Measurements from ENCODE around the gene KRTAP6-1.

KRTAP6-1 gene, protein sequence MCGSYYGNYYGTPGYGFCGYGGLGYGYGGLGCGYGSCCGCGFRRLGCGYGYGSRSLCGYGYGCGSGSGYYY

DNA sequence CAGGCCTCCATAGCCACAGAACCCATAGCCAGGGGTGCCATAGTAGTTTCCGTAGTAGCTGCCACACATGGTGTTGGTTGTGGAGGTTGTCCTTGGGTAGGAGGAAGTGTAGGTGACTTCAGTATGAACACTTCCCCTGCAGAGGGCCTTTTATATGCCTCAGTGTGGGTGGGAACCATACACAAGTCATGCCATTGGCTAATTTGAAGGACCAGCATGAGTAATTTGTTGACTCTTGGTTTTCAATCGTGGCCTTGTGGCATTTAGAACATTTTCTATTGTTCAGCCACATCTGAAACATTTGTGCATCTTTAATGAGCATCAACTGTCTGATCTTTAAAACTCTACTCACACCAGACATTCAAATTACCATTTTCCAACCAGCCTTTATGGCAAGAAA is at the start of gene KRTAP6-1:
TSS of gene KRTAP6-1 (minus strand) at position 95 of the 400 bp plus-strand sequence. CDS start at position 69, 26 bp downstream.
- no peak for DNase-seq (ENCODE audit: low spot score)

DNA sequence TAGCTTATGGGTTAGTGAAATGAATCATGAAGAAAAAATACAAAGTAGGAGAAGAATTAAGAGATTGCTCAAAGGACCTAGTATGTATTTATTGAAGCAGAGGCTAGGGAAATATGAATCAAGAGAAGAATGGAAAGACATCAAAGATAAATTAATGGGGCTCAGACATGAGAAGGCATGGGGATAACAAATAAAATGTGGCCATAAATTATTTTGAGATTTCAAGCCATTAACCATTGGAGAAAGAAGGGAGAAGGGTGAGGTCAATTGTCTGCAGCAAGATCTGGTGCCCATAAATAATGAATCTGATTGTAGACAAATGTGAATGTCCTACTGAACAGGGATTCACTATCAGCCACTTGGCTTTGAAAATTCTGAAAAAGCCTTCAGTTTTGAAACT is 39.2 kb upstream of the KRTAP6-1 start:
- no peak for DNase-seq (ENCODE audit: low spot score)

DNA sequence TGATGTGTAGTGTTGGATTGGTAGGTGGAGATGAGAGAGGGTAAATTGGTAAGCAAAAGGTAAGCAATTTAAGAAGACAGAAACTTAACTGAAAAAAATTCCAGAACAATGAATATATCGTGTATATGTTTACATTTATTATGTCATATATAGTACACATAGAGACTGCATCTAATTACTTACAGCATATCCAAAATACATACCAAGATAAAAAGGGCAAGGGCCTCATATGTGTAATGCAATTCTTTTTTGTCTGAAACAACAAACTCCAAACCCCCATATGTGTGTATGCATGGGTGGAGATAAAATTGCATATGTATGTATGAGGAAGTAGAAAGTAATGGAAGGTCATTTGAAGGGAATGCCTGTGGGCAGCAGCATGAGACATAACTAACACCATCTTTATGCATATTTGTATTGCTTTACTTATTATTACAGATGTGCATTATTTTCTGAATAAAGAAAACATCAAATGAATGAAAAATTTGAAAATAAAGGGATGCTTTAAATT is 33.2 kb upstream of the KRTAP6-1 start:
- no peak for DNase-seq (ENCODE audit: low spot score)

DNA sequence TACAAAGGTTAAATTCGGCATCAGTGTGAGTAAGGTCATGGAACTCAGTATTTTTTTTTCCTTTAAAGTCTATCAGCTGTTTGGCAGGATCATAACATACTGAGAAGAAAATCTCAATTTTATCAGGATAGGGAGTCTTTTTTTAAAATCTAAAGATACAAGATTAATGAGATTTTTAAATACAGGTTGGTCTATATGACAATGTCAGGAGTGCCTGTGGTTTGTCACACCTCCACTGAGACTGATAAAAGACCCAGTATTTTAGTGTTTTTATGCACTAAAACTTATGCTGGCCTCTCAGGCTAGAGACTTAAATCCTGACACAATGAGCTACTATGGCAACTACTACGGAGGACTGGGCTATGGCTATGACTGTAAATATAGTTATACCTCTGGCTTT is 28.8 kb upstream of the KRTAP6-1 start, which contains the start of gene KRTAP20-3:
TSS of gene KRTAP20-3 (plus strand) at position 301 of the 400 bp plus-strand sequence.
- no peak for DNase-seq (ENCODE audit: low spot score)

DNA sequence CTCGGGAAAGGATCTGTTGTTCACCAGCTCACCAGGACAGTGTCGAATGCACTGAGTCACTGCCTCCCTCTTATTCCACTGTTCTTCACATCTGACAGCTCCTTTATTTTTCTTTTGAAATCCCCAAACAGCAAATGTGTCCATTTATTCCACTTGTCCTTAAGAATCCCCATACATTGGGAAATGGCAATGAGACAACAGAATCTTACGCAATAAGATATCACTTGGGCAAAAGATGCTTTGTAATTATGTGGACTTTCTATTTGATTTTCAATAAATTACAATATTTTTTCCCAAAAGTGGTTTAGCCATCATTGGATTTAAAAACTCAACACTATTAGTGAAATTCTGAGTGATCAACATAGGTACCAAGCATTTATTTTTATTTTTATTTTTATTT is 25.0 kb upstream of the KRTAP6-1 start:
- no peak for DNase-seq (ENCODE audit: low spot score)

DNA sequence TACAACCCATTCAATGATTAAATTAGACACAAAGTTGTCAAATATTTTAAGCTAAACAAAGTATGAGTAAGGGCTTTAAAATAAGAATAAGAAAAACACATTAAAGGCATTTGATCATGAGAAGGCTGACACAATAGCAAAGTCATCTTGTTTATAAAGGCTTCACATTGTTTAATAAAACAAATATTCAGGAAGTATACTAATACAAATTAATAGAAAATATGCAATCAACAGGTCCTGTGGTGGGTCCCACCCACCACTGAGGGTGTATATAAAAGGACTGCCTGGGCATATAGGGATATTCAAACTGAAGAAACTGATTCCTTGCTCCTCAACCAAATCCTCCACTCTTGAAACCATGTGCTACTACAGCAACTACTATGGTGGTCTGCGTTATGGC is 21.2 kb upstream of the KRTAP6-1 start, which contains the start of gene KRTAP20-2:
TSS of gene KRTAP20-2 (plus strand) at position 301 of the 400 bp plus-strand sequence. CDS start at position 359, 58 bp downstream.
- DNase-seq (ENCODE audit: low spot score) = no peak

DNA sequence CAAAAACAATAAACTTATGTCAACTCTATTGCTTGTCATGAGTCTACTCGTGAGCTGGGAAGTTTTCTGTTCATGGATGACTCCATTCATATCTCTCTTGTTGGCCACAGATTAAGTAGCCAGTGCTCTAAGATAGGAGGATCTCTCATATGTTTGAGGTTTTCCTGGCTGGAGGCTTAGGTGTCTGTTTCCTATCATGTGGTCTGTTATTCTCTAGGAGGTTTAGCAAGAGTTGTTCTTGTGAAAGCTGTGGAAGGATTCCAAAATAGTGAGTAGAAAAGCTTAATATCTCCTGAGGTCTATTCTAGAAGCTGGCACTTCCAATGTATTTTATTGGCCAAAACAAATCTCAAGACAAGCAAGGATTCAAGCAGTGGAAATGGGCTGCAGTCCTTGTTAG is 15.5 kb upstream of the KRTAP6-1 start:
- no peak for DNase-seq (ENCODE audit: low spot score)

DNA sequence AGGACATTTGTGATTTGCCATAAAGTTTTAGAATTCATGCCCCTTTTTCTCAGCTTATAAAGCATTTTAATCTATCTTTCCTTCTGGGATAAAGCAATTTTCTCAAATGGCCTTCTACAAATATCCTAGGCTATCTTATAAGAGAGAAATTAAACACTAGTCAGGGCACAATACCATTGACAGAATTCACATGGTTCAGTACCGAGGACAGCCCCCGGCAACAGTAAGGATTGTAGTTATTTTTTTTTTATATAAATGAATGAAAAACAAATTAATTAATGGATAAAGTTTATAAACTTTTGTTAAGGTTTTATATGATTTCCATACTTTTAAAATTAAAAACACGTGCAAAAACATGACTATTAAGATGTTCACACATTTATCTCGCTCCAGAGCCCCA is 14.4 kb upstream of the KRTAP6-1 start:
- DNase-seq (ENCODE audit: low spot score) = no peak

DNA sequence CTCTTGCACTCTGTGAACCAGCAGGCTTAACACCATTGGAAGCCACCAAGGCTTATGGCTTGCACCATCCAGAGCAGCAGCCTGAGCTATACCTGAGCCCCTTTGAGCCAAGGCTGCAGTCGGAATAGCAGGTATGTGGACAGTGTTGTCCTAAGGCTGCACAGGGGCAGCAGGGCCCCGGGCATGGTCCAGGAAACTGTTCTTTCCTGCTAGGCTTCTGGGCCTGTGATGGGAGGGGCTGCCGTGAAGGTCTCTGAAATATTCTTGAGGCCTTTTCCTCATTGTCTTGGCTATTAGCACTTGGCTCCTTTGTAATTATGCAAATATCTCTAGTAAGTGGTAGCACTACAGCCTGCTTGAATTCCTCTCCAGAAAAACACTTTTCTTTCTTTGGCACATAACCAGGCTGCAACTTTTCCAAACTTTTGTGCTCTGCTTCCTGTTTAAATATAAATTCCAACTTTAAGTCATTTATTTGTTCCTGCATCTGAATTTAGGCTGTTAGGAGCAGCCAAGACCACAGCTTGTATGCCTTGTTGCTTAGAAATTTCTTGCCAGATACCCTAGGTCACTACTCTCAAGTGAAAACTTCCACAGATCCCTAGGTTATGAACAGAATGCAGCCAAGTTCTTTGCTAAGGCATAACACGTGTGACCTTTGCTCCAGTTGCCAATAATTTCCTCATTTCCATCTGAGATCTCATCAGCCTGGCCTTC is 11.9 kb upstream of the KRTAP6-1 start:
- no peak for DNase-seq (ENCODE audit: low spot score)

DNA sequence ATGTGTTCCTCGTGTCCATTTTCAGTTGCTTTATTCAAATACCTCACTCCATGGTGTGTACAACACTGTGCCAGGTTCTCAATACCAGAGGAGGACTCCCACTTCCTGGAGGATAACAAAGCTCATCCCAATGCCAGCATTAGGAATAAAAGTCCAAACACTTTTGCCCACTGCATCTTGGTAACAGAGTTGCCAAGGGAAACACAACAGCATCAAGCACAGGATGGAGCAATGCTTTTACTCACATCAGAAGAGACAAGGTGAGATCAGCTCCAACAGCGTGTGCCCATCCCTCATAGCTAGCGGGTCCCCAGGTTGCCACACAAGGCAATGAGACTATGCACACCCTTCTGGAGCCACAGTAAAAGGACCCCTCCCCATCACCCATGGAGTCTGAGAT is 9.6 kb upstream of the KRTAP6-1 start:
- DNase-seq (ENCODE audit: low spot score) = no peak

DNA sequence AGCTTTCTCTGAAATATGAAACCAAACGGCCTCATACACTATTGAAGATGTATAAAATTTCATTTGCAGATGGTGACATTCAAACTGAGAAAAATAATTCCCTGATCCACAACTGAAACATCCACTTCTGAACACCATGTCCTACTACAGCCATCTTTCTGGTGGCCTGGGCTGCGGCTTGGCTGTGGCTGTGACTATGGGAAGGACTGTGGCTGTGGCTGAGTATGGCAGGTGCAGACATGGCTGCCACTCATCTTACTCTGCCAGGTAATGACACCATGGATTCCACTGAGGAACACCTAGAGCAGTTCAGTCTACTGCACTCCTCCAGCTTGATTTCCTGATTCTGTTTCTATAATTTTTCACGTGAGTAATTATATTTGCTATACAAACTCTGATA is 6.8 kb upstream of the KRTAP6-1 start, which contains the start of gene KRTAP20-4:
TSS of gene KRTAP20-4 (plus strand) at position 106 of the 400 bp plus-strand sequence.
- no peak for DNase-seq (ENCODE audit: low spot score)

DNA sequence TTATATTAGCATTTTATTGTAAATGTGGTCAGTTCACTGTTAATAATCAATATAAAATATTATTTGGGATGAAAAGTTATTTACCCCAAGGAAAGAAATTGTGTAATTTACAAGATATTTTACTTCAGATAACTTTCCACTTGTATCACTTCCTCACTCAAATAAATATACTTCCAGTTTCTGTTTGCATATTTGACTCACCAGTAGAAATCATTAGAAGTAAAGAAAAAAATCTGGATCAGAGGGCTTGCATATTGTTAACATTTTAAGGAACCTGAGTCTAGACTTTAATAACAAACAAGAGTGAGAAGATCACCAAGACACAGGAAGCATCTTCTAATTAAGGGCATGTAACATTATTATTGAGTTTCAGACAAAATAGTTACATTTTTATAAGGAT is 6.3 kb upstream of the KRTAP6-1 start:
- no peak for DNase-seq (ENCODE audit: low spot score)

DNA sequence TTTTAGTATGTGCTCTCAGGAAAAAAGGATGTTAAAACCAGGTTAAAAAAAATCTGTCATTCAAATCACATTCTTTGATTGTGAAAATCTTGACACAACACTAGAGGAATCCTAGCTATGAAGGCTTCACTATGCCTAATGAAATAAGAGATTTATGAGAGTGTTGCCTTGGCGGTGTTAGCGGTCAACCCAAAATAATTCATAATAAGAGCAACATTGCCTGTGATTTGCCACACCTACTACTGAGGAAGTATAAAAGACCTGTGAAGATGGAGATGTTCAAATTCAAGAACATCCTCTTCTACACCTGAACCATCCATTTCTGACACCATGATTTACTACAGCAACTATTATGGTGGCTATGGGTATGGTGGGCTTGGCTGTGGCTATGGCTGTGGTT is 2.4 kb upstream of the KRTAP6-1 start, which contains the start of gene KRTAP20-1:
TSS of gene KRTAP20-1 (plus strand) at position 301 of the 400 bp plus-strand sequence. CDS start at position 331, 30 bp downstream.
- no peak for DNase-seq (ENCODE audit: low spot score)

DNA sequence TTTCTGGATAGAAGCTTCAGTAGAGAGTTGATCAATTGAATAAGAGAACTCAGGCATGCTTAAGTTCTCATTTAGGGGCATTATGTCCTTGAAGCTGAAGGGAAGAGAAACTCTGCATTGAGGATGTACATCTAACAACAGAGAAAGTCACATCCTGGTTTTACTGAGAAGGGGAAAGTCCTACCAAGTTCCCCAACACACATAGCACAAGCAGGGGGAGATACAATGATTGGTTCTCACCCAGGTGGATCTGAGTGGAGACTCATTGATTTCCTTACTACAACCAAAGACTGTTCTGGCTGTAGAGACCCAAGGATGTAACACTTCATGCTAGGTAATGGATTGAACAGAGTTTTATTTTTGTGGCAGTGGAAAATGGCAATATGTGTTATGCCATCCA is 1.5 kb upstream of the KRTAP6-1 start:
- no peak for DNase-seq (ENCODE audit: low spot score)

DNA sequence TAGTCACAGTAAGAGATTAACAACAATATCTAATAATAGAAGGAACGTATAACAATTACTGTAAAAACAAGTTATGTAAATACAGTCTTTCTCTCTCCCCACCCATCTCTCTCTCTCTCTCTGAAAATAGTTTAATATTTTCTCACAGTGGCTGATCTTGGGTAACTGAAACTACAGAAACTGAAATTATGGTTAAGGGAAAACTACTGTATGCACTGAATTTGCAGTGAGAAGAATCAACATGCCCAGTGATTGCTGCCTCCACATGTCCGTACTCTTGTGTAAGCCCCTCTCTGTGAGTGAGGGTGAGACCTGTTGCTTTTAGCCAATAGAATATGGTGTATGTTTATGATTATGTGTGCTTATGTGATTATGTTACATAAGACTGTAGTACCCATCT is 1.6 kb downstream of the KRTAP6-1 start:
- DNase-seq (ENCODE audit: low spot score) = no peak

DNA sequence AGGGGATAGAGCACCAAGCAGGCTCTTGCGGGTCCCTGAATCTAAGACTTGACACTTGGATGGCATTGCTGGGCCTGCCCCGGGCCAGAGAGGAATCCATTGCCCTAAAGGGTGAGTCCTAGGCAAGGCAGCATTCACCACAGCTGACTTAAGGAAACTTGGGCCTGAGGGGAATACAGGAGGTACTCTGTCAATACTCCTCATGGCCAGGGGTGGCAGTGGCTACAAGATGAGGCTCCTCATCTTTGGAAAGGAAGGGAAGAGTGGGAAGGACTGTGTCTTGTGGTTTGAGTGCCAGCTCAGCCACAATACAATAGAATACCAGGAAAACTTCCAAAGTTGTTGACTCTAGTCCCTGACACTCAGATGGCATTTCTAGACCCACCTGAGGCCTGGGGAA is 7.8 kb downstream of the KRTAP6-1 start:
- DNase-seq (ENCODE audit: low spot score) = no peak

DNA sequence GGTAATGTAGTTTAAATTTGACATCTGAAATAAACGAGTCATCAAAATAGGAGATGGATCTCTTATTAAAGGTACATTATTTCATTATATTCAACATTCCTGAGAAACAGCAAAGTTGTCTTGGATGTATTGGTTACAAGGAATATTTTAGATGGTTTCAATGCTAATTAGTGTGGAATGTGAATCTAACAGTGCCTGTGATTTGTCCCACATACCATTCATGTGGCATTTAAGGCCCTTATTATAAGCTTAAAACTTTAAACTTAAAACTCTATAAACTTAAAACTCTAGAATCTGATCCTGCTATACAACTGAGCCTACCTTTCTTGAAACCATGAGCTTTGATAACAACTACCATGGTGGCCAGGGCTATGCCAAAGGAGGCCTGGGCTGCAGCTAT is 12.9 kb downstream of the KRTAP6-1 start, which contains the start of gene KRTAP22-1:
TSS of gene KRTAP22-1 (plus strand) at position 301 of the 400 bp plus-strand sequence.
- DNase-seq (ENCODE audit: low spot score) = no peak

DNA sequence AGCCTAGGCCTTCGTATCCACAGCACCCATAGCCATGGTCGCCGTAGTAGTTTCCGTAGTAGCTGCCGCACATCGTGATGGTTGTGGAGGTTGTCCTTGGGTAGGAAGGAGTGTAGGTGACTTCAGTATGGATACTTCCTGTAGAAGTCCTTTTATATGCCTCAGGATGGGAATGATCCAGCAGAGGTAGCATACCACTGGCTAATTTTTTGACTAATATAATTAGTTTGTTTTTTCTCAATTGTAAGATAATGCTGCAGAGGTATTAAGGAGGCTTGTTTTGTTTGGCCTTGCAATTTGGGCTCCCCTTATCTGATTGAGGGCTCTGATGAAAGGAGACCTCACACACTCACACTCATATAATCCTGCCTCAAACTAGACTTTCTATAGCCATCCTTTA is 14.9 kb downstream of the KRTAP6-1 start, which contains the start of gene KRTAP6-2:
TSS of gene KRTAP6-2 (minus strand) at position 101 of the 400 bp plus-strand sequence. CDS start at position 73, 28 bp downstream.
- no peak for DNase-seq (ENCODE audit: low spot score)

DNA sequence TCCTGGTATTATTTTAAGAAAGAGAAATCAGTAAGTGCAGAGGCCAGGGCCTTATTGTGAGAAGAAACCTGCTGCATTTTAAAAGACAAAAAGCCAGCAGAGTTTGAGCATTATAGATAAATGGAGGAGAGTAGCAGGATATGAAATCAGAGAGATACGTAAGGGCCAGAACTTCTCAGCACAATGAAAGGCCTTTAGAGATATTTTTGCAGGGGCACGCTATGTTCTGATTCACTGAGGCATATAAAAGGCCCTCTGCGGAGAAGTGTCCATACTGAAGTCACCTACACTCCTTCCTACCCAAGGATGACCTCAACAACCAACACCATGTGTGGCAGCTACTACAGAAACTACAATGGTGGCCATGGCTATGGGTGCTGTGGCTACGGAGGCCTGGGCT is 21.6 kb downstream of the KRTAP6-1 start, which contains the start of gene KRTAP6-3:
TSS of gene KRTAP6-3 (plus strand) at position 301 of the 400 bp plus-strand sequence. CDS start at position 307, 6 bp downstream.
- no peak for DNase-seq (ENCODE audit: low spot score)

DNA sequence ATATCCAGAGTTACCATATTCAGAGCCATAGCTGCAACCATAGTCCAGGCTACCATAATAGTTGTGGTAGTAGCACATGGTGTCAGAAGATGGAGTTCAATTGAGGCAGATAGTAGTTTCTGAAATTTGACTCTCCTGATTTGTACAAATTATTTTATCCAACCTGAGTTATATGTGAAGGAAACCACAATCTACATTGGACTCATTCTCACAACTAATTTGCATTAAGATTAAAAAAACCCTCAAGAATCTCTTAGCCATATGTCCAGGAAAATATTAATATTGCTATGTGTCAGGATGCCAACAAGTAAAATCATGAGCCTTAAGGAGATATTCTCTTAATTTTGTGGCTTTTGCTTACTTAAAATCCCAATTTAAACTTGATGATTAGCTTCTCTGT is 23.4 kb downstream of the KRTAP6-1 start, which contains the start of gene KRTAP22-2:
TSS of gene KRTAP22-2 (minus strand) at position 101 of the 400 bp plus-strand sequence.
- no peak for DNase-seq (ENCODE audit: low spot score)

DNA sequence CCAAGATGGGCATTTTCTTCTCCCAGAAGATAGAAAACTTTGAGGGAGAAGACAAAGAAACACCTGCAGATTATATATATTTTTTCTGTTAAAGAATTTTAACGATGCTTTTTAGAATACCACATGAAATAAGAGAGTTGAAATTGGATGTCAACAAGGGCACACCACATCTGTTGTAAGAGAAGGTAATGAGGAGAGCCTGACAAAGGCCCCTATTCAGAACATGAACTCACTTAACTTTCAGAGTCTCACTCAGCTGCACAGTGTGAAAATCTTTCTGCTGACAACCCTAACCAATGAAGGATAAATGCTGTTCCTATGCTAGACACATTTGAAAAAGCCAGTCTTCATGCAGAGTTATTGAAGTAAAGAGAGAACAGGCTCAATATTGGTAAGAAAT is 30.9 kb downstream of the KRTAP6-1 start:
- no peak for DNase-seq (ENCODE audit: low spot score)

DNA sequence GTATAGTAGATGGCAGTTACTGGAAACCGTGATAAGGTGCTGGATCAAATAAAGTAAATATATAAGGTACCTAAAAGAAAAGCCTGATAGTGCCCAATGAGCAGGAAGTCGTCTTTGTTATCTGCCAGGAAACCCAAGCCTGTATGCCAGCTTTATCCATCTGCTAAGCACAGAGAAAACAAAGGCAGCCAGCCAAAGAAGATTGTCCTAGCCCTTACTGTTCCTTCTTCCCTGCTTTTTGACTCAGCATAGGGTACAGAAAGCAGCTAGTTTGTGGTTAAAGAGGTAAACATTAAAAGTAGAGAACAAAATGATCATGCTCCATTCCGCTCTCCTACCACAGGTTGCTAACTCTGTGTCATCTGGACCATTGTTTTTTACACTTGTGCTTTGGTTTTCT is 33.6 kb downstream of the KRTAP6-1 start:
- DNase-seq (ENCODE audit: low spot score) = peak; percentile 92

DNA sequence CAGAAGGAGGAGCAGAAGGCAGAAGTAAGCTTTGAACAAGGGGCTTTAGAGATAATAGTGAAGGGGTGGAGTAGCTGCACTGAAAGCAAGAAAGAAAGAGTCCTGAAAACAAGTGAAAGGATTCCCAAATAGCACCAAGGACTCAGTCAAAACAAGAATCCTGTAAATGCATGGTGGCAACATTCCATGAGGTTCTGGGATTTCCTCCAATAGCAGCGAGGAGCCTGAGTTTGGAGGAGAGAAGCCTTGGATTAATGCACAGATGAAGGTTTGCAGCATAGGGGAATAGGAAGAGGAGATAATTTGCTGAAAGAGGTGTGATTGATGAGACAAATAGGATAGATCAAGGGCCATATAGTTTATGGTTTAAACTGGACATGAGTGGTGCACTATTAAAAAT is 34.4 kb downstream of the KRTAP6-1 start:
- peak; percentile 87 for DNase-seq (ENCODE audit: low spot score)

All from cerebellar cortex (tissue), 1 donor.